CD4-positive, alpha-beta T cell treated with Interferon alpha-2 for 1 hour (primary cell): ENCODE measurements around the gene FXR1.
"Not testable (repeated sequence)": the region's sequence is repeated elsewhere in the genome, so short reads cannot be mapped to it uniquely, and the experiment has no call there.

Source experiments
- DNase-seq, 2 donors: peaks; one replicate each; pipeline ENCODE4 v3.0.0-alpha.2; 2020 to 2022

FXR1 gene

GRCh38 chr3:180912304-180913296 lies at the start of gene FXR1:
TSS of gene FXR1 (plus strand) at chr3:180912670. CDS start at chr3:180912686, 16 bp downstream.
- peak; percentile 88 to 89 for DNase-seq

GRCh38 chr3:180870008-180870699 lies 42.3 kb upstream of the FXR1 start:
- DNase-seq, result no peak

GRCh38 chr3:180871901-180872300 lies 40.6 kb upstream of the FXR1 start:
- no peak for DNase-seq

- DNase-seq, result not testable (repeated sequence)
Measured at GRCh38 chr3:180872430-180872829, 40.0 kb upstream of the FXR1 start.

- DNase-seq, result no peak
Measured at GRCh38 chr3:180875124-180875698, 37.3 kb upstream of the FXR1 start.

GRCh38 chr3:180881065-180881801 lies 31.2 kb upstream of the FXR1 start:
- no peak for DNase-seq

- no peak for DNase-seq
Measured at GRCh38 chr3:180882115-180882514, 30.4 kb upstream of the FXR1 start.

GRCh38 chr3:180888992-180889560 lies 23.4 kb upstream of the FXR1 start:
- DNase-seq, result no peak

- no peak for DNase-seq
Measured at GRCh38 chr3:180898572-180898971, 13.9 kb upstream of the FXR1 start.

- DNase-seq, result no peak
Measured at GRCh38 chr3:180909369-180910127, 2.9 kb upstream of the FXR1 start.

GRCh38 chr3:180910823-180911222 lies 1.6 kb upstream of the FXR1 start:
- DNase-seq, result no peak

- DNase-seq, result no peak
Measured at GRCh38 chr3:180911876-180912303, 580 bp upstream of the FXR1 start.

GRCh38 chr3:180913581-180914404 lies 1.3 kb downstream of the FXR1 start:
- no peak for DNase-seq

GRCh38 chr3:180918542-180918941 lies 6.1 kb downstream of the FXR1 start:
- no peak for DNase-seq

- DNase-seq, result no peak
Measured at GRCh38 chr3:180922242-180922641, 9.8 kb downstream of the FXR1 start.

- no peak for DNase-seq
Measured at GRCh38 chr3:180923561-180923960, 11.1 kb downstream of the FXR1 start.

GRCh38 chr3:180926526-180926925 lies 14.1 kb downstream of the FXR1 start:
- DNase-seq, result no peak

- no peak for DNase-seq
Measured at GRCh38 chr3:180929376-180929775, 16.9 kb downstream of the FXR1 start.

GRCh38 chr3:180930526-180930925 lies 18.1 kb downstream of the FXR1 start:
- DNase-seq, result no peak

GRCh38 chr3:180932819-180933218 lies 20.3 kb downstream of the FXR1 start:
- DNase-seq, result no peak

GRCh38 chr3:180934638-180935037 lies 22.2 kb downstream of the FXR1 start:
- no peak for DNase-seq
